GM12891 (cell line): ENCODE results near the gene UQCRC1.

Experiments
- PAX5 ChIP-seq: IDR thresholded peaks from 2 replicates; pipeline ENCODE4 v1.6.1; 2011; ENCODE audit warnings: low read length, moderate library complexity, mild to moderate bottlenecking; ENCODE audit not compliant: insufficient read depth, severe bottlenecking
- POLR2A ChIP-seq: IDR thresholded peaks from 2 replicates; pipeline ENCODE4 v1.6.1; 2011; ENCODE audit warnings: low read depth, low read length, control low read depth
- POLR2AphosphoS5 ChIP-seq: IDR thresholded peaks from 2 replicates; pipeline ENCODE4 v1.6.1; 2011; ENCODE audit warnings: low read depth, low read length, control low read depth
- POU2F2 ChIP-seq: IDR thresholded peaks from 2 replicates; pipeline ENCODE4 v1.6.1; 2011; ENCODE audit warnings: low read depth, mild to moderate bottlenecking, control low read depth, low read length, moderate library complexity
- SPI1 ChIP-seq: IDR thresholded peaks from 2 replicates; pipeline ENCODE4 v1.6.1; 2011; ENCODE audit warnings: low read depth, low read length, control low read depth
- TAF1 ChIP-seq: IDR thresholded peaks from 2 replicates; pipeline ENCODE4 v1.6.1; 2011; ENCODE audit warnings: low read depth, low read length, control low read depth

- TF ChIP-seq POLR2AphosphoS5, result no peak
- TF ChIP-seq POLR2A, result no peak
- no peak for TF ChIP-seq PAX5
- TF ChIP-seq SPI1, result no peak
- TF ChIP-seq TAF1, result no peak
- no peak for TF ChIP-seq POU2F2
Measured at GRCh38 chr3:48587686-48588085, 21.8 kb downstream of the UQCRC1 start.
